ENCODE results near the gene PSMB1.
"Not testable (repeated sequence)": the region's sequence is repeated elsewhere in the genome, so short reads cannot be mapped to it uniquely, and the experiment has no call there.

Gene PSMB1

GRCh38 chr6:170533792-170534191 lies 19.3 kb downstream of the PSMB1 start:
- DNase-seq, result no peak

- no peak for DNase-seq
Measured at GRCh38 chr6:170532867-170533488, 20.1 kb downstream of the PSMB1 start.

- peak; percentile 56 for DNase-seq
Measured at GRCh38 chr6:170529839-170530469, 23.2 kb downstream of the PSMB1 start.

- DNase-seq, result not testable (repeated sequence)
Measured at GRCh38 chr6:170527995-170528394, 25.1 kb downstream of the PSMB1 start.

- DNase-seq, result no peak
Measured at GRCh38 chr6:170525795-170526194, 27.3 kb downstream of the PSMB1 start.

DNA sequence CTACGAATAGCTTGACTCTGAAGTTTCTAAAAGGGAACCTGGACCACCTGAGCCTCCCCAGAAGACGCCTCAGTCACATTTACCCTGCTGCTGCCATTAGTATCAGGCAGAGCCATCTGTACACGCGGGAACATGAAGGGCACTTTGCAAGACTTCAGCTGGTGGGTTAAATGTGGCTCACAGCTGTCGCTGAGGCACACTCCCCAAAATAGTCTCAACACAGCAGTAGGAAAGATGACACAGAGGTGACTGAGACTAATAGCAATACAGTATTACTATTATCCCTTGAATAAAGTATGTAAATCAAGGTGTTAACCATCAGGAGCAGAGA lies 29.0 kb downstream of the PSMB1 start:
- no peak for DNase-seq

- no peak for DNase-seq
Measured at GRCh38 chr6:170523256-170524171, 29.6 kb downstream of the PSMB1 start.

DNA sequence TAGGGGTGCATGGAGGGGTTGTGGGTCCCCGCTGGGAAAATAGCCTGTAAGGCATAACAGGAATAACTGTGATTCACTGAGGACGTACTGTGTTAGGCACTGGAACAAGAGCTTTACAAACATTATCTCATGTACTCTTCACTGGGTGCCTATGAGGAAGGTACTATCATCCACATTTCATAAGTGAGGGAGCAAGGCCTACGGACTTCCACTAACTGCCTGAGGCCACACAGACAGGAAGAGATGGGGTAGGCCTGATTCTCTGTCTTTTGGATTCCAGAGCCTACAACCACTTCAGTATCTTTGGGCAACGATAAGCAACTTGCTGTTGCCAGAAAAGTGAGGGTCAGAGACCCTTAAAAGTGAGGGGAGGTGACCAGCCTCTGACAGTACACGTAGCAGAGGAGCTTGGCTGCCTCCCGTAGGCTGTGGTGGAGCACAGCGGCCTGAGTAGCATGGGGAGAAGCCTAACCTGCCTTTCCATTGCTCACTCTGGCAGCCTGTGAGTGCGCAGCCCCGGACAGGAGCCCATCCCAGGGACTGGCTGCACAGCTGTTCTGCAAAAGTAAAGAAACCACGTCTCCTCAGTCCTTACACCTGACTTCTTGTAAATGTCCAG lies 30.4 kb downstream of the PSMB1 start:
- peak; percentile 22 for DNase-seq

- DNase-seq, result peak; percentile 66
Measured at GRCh38 chr6:170516783-170517616, 36.1 kb downstream of the PSMB1 start.

DNA sequence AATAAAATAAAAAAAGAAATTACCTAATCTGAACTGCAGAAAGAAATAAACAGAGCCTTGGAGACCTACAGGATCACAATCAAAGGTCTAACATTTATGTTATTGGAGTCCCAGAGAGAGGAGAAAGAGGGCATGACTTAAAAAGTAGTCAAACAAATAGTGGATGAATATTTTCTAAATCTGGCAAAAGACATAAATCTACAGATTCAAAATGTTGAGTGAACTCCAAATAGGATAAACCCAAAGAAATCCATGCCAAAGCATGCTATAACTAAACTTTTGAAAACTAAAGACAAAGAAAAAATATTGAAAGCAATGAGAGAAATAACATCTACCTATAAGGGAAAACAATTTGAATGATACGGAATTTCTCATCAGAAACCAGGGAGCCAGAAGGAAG lies 38.2 kb downstream of the PSMB1 start:
- no peak for DNase-seq

DNA sequence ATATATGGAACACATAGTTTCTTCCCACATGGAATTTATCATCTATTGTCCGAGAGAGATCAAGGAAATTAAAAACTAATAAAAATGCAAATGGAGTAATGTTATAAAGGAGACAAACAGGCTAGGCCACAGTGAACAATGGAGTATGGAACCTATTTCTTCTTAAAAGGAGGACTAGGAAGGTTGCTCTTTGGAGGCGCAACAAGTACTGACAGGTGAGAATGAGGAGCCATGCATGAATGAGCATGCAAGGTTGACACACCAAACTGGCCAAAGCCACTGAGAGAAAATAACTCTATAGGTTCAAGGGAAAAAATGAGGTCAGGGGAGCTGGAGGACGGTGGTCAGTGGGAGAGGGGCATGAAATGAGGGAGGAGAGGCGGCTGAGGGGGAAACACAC lies 40.9 kb downstream of the PSMB1 start:
- no peak for DNase-seq

- no peak for DNase-seq
Measured at GRCh38 chr6:170510631-170511030, 42.5 kb downstream of the PSMB1 start.

DNA sequence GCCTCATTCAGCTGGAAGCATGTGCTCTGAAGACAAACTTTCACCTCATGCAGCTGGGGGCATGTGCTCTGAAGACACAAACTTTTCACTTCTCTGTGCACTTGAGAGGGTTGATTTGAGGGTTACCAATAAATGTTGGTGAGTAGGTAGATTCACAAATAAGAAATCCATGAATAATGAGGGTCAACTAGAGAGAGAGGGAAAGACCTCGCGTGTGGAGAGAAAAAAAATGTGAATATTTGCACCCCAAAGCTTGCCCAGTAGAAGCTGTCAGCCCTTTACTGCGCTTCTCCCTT lies 43.4 kb downstream of the PSMB1 start:
- DNase-seq, result no peak

GRCh38 chr6:170508892-170509722 lies 44.0 kb downstream of the PSMB1 start:
- not testable (repeated sequence) for DNase-seq

DNA sequence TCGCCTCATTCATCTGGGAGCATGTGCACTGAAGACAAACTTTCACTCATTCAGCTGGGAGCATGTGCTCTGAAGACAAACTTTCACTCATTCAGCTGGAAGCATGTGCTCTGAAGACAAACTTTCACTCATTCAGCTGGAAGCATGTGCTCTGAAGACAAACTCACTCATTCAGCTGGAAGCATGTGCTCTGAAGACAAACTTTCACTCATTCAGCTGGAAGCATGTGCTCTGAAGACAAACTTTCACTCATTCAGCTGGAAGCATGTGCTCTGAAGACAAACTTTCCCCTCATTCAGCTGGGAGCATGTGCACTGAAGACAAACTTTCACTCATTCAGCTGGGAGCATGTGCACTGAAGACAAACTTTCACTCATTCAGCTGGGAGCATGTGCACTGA lies 44.8 kb downstream of the PSMB1 start:
- DNase-seq, result not testable (repeated sequence)

- not testable (repeated sequence) for DNase-seq
Measured at GRCh38 chr6:170507728-170508127, 45.4 kb downstream of the PSMB1 start.

GRCh38 chr6:170506446-170506845 lies 46.7 kb downstream of the PSMB1 start:
- DNase-seq, result no peak

GRCh38 chr6:170505306-170505705 lies 47.8 kb downstream of the PSMB1 start:
- no peak for DNase-seq

DNA sequence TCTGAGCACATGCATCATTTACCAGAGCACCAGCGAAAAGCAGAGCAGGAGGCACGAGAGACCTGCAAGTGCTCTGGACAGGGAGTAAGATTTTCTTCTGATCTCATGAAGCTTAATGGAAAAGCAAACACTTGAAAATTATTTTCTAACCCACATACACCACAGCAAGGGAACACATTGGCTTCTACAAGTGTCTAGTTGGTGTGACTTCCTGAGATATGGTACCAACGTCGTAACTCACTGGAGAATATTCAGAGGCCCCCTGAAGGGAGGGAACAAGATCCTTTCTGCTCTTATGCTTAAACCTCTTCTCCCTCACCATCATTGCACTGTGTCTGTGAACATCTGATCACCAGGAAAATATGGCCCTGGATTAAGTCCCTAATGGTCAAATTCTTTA lies 48.6 kb downstream of the PSMB1 start:
- no peak for DNase-seq

GRCh38 chr6:170503414-170503761 lies 49.7 kb downstream of the PSMB1 start:
- no peak for DNase-seq

GRCh38 chr6:170502733-170503413 lies 50.2 kb downstream of the PSMB1 start:
- DNase-seq, result not testable (repeated sequence)
